Fibroblast of skin of abdomen (primary cell): ENCODE measurements around the gene TMEM51.

Experiments used
- DNase-seq: peaks from one replicate; pipeline ENCODE4 v3.0.0-alpha.2; 2013

Gene TMEM51

DNA sequence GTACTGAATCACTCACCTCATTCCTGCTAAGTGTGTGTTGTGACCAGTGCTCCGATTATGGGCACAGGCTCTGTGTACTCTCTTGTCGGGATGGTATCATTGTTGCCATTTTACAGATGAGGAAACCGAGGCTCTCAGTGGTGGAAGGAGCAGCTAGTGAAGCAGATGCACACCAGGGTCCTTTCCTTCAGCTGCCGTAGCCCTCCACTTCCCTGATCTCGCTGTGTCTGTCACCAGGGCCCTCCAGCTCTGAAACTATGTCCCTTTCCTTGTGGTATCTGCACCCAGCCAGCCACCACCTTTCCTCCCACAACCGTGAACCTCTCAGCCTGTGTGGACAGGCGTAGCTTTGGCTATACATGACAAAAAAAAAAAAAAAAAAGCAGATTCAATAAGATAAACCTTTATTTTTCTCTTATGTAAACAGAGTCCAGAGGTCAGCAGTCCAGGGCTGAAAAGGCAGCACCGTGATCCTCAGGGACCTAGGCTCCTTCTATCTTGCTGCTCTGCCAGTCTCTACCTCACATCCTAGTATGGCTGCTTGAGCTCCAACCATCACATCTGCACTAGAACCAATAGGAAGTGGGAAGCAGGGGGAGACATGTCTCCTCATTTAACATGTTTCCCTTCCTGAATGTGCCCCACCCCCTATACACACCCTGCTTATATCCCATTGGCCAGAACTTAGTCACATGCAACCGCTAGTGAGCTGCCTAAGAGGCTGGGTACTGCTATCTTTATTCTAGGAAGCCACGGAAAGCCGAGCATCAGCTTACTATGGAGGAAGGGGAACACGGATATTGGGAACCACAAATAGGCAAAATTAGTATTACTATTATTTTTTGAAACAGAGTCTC, 44.3 kb downstream of the TMEM51 start:
- DNase-seq: no peak

- no peak for DNase-seq
Measured at GRCh38 chr1:15198684-15199083, 45.1 kb downstream of the TMEM51 start.

DNA sequence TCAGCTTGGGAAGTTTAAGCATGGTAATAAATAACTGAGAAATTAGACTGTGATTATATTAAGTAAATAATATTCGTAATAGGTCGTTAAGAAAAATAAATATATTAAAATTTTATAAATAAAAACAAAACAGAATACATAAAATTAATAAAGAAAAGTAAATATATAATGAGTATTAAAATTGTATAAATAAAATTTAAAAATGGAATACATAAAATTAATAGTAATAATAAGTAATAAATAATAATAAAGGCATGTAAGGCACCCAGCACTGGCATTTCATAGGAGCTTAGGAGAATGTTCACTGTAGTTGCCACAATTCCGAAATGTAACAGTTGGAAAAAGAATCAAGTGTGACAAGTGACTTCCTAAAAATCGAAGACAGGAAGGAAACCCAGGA, 47.7 kb downstream of the TMEM51 start:
- DNase-seq: no peak

GRCh38 chr1:15201849-15202551, 48.5 kb downstream of the TMEM51 start:
- DNase-seq: no peak

DNA sequence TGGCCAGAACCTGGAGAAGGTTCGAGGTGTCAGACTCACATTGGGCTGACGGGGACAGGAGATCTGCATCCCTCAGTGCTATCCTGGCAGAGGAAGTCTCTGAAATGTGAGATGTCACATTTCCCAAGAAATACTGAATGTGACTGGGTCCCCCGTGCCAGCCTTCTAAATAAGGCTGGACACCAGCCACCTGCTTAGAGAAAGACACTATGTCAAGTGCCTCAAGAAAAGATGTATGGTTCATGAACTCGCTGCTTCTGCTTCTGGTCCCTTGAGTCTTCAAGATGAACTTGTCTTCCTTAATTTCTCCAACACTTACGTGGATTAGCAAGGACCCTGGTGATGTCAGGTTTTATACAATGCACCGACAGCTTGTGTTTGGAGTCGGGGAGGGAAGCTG, 51.4 kb downstream of the TMEM51 start:
- no peak for DNase-seq

GRCh38 chr1:15205586-15206346, 52.2 kb downstream of the TMEM51 start:
- no peak for DNase-seq

- DNase-seq: no peak
Measured at GRCh38 chr1:15206418-15207030, 53.0 kb downstream of the TMEM51 start.

DNA sequence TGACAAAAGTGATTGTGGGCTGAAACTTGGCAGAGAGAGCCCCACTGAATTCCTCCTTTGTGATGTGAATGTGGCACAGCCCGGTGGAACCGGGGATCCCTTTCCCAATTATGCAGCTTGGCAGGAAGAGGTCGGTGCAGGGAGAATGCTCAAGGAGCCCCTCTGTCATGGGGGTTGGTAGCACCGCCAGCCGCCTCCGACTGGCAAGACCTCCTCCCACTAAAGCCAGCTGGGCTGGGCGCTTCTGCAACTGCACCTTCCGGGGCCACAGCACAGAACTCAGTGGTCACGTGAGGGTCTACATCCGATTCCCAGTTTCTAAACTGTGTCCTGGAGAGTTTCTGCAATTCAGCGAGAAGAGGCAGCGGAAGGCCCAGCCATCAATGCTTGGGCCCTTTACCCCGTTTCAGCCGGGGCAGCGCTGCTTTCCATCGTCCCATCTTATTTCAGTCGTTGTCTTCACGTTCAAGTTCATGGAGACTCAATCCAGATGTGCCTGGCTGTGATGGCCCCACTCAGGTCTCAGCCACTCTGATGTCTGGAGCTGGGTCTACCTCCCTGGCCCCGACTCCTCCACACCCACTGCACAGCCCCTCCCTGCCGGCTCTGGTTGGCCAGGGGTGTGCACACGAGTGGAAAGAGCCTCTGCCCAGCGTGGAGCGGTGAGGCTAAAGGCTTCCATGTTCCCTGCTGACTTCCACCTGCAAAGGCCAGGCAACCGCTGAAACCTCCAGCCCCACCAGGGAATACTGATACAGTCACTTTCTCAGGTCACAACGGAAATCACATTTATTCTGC, 53.7 kb downstream of the TMEM51 start:
- DNase-seq: no peak

- no peak for DNase-seq
Measured at GRCh38 chr1:15207829-15208429, 54.4 kb downstream of the TMEM51 start.

DNA sequence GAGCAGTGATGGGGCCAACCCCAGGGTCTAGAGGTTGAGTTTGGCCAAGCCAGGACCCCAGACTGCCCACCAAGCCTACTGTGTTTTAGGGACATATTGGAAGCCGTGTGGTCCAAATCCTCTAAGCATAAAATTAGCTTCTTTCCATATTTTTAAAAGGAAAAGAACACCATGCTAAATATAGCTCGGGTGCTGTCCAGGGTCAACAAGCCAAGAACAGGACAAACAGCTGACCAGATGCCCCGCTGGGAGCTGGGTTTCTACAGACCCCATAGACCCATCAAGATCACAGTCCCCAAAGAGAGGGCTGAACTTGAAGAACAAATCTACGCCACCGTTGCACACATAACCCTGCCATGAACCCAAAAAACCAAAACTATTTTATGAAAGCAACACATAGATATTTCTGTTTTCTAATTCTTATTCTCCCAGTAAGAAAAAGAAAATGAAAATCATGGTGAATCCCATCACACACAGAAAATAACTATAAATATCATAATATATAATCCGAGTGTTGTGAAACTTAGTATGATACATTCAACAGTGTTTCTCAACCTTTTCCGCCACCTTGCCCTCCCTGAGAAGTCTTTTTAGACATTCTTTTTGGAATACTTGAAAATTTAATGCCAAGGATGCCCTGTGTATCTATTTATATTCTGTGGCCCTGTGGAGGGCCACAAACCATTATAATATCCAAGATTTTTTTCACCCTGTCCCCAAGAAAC, 57.3 kb downstream of the TMEM51 start:
- DNase-seq: no peak

DNA sequence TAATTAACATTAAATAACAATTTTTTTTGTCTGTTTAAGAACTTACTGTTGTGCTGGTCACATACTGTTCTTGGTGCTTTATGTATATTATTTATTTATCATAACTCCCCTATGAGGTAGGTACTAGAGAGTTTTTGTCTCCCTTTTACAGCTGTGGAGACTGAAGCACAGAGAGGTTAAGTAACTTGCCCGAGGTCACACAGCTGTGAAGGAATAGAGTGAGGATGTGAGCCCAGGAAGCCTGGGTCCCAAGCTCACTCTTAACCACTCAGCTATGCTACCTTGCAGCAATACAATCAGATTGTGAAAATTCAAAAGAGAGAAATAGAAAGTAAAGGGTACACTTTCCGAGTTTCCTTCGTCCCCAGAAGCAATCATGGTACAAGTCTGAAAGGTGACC, 57.9 kb downstream of the TMEM51 start:
- DNase-seq: no peak

- DNase-seq: peak; percentile 53
Measured at GRCh38 chr1:15212216-15212953, 58.8 kb downstream of the TMEM51 start.

GRCh38 chr1:15212954-15213291, 59.4 kb downstream of the TMEM51 start:
- DNase-seq: no peak

GRCh38 chr1:15213341-15213821, 59.8 kb downstream of the TMEM51 start:
- peak; percentile 42 for DNase-seq

DNA sequence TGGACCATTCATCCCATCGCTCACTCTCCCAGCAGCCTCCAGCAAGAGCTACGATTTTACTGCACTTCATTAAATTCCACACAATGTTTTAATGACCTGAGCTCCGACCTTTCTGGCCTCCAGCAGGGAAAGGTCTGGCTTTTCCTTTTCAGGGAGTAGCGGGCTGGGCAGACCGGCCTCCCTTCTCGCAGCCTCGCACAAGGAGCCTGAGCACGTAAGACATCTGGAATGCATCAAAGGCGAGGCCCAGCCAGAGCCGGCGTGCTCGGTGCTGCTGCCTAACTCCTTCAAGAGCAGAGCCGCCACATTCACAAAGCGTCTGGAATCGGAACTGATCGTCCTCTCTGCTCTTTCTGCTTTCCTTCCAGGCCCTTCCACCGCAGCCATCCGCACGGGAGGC, 61.0 kb downstream of the TMEM51 start:
- peak; percentile 81 for DNase-seq

- DNase-seq: no peak
Measured at GRCh38 chr1:15215116-15215515, 61.6 kb downstream of the TMEM51 start.

DNA sequence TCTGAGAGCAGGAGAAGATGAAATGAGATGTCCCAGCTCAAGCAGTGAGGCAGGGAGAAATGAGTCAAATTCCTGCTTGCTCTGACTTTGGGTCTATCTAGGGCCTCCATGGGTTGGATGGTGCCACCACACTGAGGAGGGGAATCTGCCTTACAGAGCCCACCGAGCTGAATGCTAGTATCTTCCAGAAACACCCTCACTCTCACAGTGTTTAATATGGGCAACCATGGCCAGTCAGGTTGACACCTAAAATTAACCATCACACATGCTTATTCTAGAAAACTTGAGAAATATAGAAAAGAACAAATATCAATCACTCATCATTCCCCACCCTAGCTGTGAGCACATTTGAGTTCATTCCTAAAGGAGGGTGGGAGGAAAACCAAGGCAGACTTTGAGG, 64.1 kb downstream of the TMEM51 start:
- DNase-seq: no peak

- no peak for DNase-seq
Measured at GRCh38 chr1:15218287-15219279, 65.0 kb downstream of the TMEM51 start.
